AG09309 (cell line): ENCODE results near the gene VDR.

Experiments
- DNase-seq: peaks from one replicate; pipeline ENCODE4 v3.0.0-alpha.2; 2010; ENCODE audit warnings: low read depth
- H3K4me3 ChIP-seq: 2 replicates; pipeline ENCODE4 v1.5.1; 2011; ENCODE audit warnings: mild to moderate bottlenecking, low read depth, low read length, moderate library complexity; ENCODE audit not compliant: control insufficient read depth
- CTCF ChIP-seq: IDR thresholded peaks from 2 replicates; pipeline ENCODE4 v1.5.1; 2011; ENCODE audit warnings: mild to moderate bottlenecking, low read depth, low read length, inconsistent platforms; ENCODE audit not compliant: insufficient read depth, control insufficient read depth; ENCODE audit errors: missing control alignments

VDR gene

GRCh38 chr12:47912556-47912955 is 7.8 kb upstream of the VDR start:
- no peak for DNase-seq
- no peak overlapping the region for H3K4me3 ChIP-seq
- no peak for TF ChIP-seq CTCF

GRCh38 chr12:47910981-47911380 is 6.2 kb upstream of the VDR start:
- DNase-seq = no peak
- no peak for TF ChIP-seq CTCF
- no peak overlapping the region for H3K4me3 ChIP-seq

- TF ChIP-seq CTCF = no peak
- DNase-seq = no peak
- no peak overlapping the region for H3K4me3 ChIP-seq
Observed at GRCh38 chr12:47910486-47910885, 5.7 kb upstream of the VDR start.

- no peak for TF ChIP-seq CTCF
- H3K4me3 ChIP-seq = no peak overlapping the region
- no peak for DNase-seq
Observed at GRCh38 chr12:47909839-47910465, 5.2 kb upstream of the VDR start.

GRCh38 chr12:47908738-47909137 is 3.9 kb upstream of the VDR start:
- no peak for DNase-seq
- no peak overlapping the region for H3K4me3 ChIP-seq
- TF ChIP-seq CTCF = no peak

- no peak for TF ChIP-seq CTCF
- H3K4me3 ChIP-seq = no peak overlapping the region
- no peak for DNase-seq
Observed at GRCh38 chr12:47907851-47908454, 3.2 kb upstream of the VDR start.
